GM12891 (cell line): ENCODE results near the gene CCDC70.

ENCODE experiments used
- DNase-seq: peaks from one replicate; pipeline ENCODE4 v3.0.0; 2011; ENCODE audit warnings: low spot score; ENCODE audit not compliant: insufficient read length
- FAIRE-seq: peaks from 2 replicates; lab custom pipeline; 2011; peaks lifted over from hg19 to GRCh38; lab: Jason Lieb, UNC
- POLR2A ChIP-seq: IDR thresholded peaks from 2 replicates; pipeline ENCODE4 v1.6.1; 2011; ENCODE audit warnings: low read depth, low read length, control low read depth
- POLR2AphosphoS5 ChIP-seq: IDR thresholded peaks from 2 replicates; pipeline ENCODE4 v1.6.1; 2011; ENCODE audit warnings: low read depth, low read length, control low read depth
- TAF1 ChIP-seq: IDR thresholded peaks from 2 replicates; pipeline ENCODE4 v1.6.1; 2011; ENCODE audit warnings: low read depth, low read length, control low read depth

Gene CCDC70

GRCh38 chr13:51914137-51914493 is 52.3 kb downstream of the CCDC70 start:
- TF ChIP-seq POLR2AphosphoS5 (no peak), TAF1 (no peak), POLR2A (no peak)
- no peak for FAIRE-seq
- no peak for DNase-seq
